Activated B cell treated with CpG ODN at 0.5 μM for 24 hours (primary cell): Measurements from ENCODE around the gene RPS15. TPM values are rescaled to one million over a fixed set of nuclear protein-coding genes. Genes with fewer than 3 reads are reported as not detected.

Experiments used
- ATAC-seq: fragments of 200-7000 bp; cut with Tn5 transposase; one replicate; pipeline ENCODE4 v1.10.0; 2021; ENCODE audit warnings: low read depth, mild to moderate bottlenecking, moderate library complexity
- CTCF ChIA-PET: fragments of 350-600 bp; sonication (Branson Sonifier 250); formaldehyde crosslinking; loops from one replicate; lab custom pipeline; 2021; ENCODE audit warnings: antibody characterized with exemption; lab: Charles Lee
- POLR2A ChIA-PET: fragments of 350-600 bp; sonication (Branson Sonifier 250); formaldehyde crosslinking; loops from one replicate; lab custom pipeline; 2021; ENCODE audit warnings: antibody characterized with exemption; lab: Charles Lee
- DNase-seq: peaks from one replicate; pipeline ENCODE4 v3.0.0; 2022
- H3K27ac Mint-ChIP-seq: one replicate; pipeline ENCODE4 v1.8.0; 2020; ENCODE audit warnings: mixed read lengths
- H3K27me3 Mint-ChIP-seq: one replicate; pipeline ENCODE4 v1.8.0; 2021; ENCODE audit warnings: mixed read lengths
- H3K36me3 Mint-ChIP-seq: one replicate; pipeline ENCODE4 v1.8.0; 2021; ENCODE audit warnings: low read depth, mixed read lengths
- H3K4me1 Mint-ChIP-seq: one replicate; pipeline ENCODE4 v1.8.0; 2021; ENCODE audit warnings: mixed read lengths
- H3K4me3 Mint-ChIP-seq: one replicate; pipeline ENCODE4 v1.8.0; 2020; ENCODE audit warnings: mild to moderate bottlenecking, mixed read lengths
- H3K9me3 Mint-ChIP-seq: one replicate; pipeline ENCODE4 v1.8.0; 2020; ENCODE audit warnings: mixed read lengths
- CTCF ChIP-seq: fragments of 200-600 bp; IDR thresholded peaks from one replicate; pipeline ENCODE4 v1.8.0; 2022; ENCODE audit warnings: antibody characterized with exemption, mild to moderate bottlenecking
- intact Hi-C: fragments of 100-400 bp; cut with micrococcal nuclease; formaldehyde crosslinking; loops from one replicate; pipeline ENCODE4 v1.15.1; 2024
- total RNA-seq: library from RNA; stranded (reverse); gene quantifications from 2 replicates; pipeline ENCODE4 v1.2.3, GENCODE V29; 2022

Gene RPS15
- 1,788 and 2,029 TPM in 2 replicates for total RNA-seq

- TF ChIP-seq CTCF, result no peak
- ChIA-PET CTCF (no interaction called here), POLR2A (interaction anchor here (0.5 to 2.3 kb wide), 4 partner anchors 169 to 581 kb away, joined by 3 to 15 read pairs (median 4); partner anchors contain the start of genes CIRBP and CNN2)
- H3K27ac Mint-ChIP-seq, result peak within 1 kb of the TSS; percentile 99
- H3K36me3 Mint-ChIP-seq, result peaks cover 45% of the 10 kb centered on the region
- DNase-seq (peak; percentile 94), ATAC-seq (peak; percentile 92)
- H3K4me3 Mint-ChIP-seq, result peak within 1 kb of the TSS; percentile 99
- H3K27me3 Mint-ChIP-seq, result no peaks in the 10 kb centered on the region
- no peaks in the 10 kb centered on the region for H3K9me3 Mint-ChIP-seq
- peaks cover 26% of the 10 kb centered on the region for H3K4me1 Mint-ChIP-seq
- intact Hi-C loops, result loop anchor here (1.0 to 2.0 kb wide), 6 partner anchors 30 to 641 kb away; partner anchors contain the start of genes ADAMTSL5, FAM174C, NDUFS7 and PCSK4
Observed at GRCh38 chr19:1438035-1438932, at the start of gene RPS15. RPS15 (plus strand) TSS chr19:1438396; CDS start chr19:1438426, 30 bp downstream.

DNA sequence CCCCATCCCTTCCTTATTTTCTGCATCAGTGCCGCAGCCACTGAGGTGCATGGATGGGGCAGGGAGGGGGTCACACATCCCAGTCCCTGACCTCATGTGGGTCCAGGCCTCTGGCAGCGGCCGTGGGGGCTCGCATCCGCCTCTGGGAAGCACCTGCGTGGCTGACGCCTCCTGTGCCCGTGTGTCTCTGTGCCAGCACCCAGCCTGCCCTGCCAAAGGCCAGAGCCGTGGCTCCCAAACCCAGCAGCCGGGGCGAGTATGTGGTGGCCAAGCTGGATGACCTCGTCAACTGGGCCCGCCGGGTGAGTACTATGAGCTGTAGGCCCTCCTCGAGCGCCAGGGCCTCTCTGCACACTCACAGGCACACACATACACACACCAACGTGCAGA is 49.6 kb upstream of the RPS15 start:
- TF ChIP-seq CTCF, result no peak

GRCh38 chr19:1389033-1389940 is 48.9 kb upstream of the RPS15 start:
- POLR2A ChIA-PET, result no interaction called here
- Mint-ChIP-seq H3K4me3 (no peak overlapping the region), H3K27me3 (no peaks in the 10 kb centered on the region), H3K9me3 (no peaks in the 10 kb centered on the region), H3K4me1 (peaks cover 11% of the 10 kb centered on the region), H3K27ac (no peak overlapping the region), H3K36me3 (peaks cover 41% of the 10 kb centered on the region)
- intact Hi-C loops, result no loop called here
- CTCF ChIA-PET, result no interaction called here
- no peak for TF ChIP-seq CTCF
- no peak for DNase-seq
- ATAC-seq, result no peak

More for the DNA sequence above, 49.6 kb upstream of the RPS15 start:
- intact Hi-C loops, result no loop called here
- Mint-ChIP-seq H3K4me1 (peaks cover 14% of the 10 kb centered on the region), H3K27ac (no peak overlapping the region), H3K9me3 (no peaks in the 10 kb centered on the region), H3K36me3 (peaks cover 40% of the 10 kb centered on the region), H3K27me3 (no peaks in the 10 kb centered on the region), H3K4me3 (no peak overlapping the region)
- ChIA-PET CTCF (no interaction called here), POLR2A (no interaction called here)
- DNase-seq (no peak), ATAC-seq (no peak)

DNA sequence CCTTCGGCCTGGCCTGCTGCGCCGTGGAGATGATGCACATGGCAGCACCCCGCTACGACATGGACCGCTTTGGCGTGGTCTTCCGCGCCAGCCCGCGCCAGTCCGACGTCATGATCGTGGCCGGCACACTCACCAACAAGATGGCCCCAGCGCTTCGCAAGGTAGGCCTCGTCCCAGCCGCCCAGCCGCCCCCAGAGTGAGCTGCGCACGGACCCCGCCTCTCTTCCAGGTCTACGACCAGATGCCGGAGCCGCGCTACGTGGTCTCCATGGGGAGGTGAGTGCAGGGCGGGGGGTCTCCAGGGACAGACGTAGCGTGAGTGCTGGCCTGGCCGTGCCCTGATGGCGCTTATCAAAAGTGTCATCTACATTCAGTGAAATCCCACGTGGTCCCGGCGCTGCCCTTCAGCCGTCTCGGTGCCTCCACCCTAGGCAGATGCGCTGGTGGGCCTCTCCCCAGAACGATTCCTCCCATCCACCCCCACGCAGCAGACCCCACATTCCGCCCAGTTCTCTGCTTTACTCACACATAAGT is 47.2 kb upstream of the RPS15 start:
- CTCF ChIA-PET, result no interaction called here
- no peak for TF ChIP-seq CTCF
- H3K27me3 Mint-ChIP-seq, result no peaks in the 10 kb centered on the region
- peaks cover 44% of the 10 kb centered on the region for H3K36me3 Mint-ChIP-seq
- no peaks in the 10 kb centered on the region for H3K9me3 Mint-ChIP-seq
- H3K4me1 Mint-ChIP-seq, result peaks cover 5% of the 10 kb centered on the region
- no peak for ATAC-seq
- intact Hi-C loops, result no loop called here
- POLR2A ChIA-PET, result no interaction called here
- no peak overlapping the region for H3K4me3 Mint-ChIP-seq
- H3K27ac Mint-ChIP-seq, result no peak overlapping the region
- DNase-seq, result no peak
